ENCODE results near the gene TBCK. TPM values are rescaled to one million over a fixed set of nuclear protein-coding genes. Genes with fewer than 3 reads are reported as not detected.

The TBCK gene
- total and polyA plus RNA-seq, 2 of the 13 experiments (the other 11 are each of a cell fraction or from before 2014, with no cell fraction given), result 51.0 to 62.4 TPM

DNA sequence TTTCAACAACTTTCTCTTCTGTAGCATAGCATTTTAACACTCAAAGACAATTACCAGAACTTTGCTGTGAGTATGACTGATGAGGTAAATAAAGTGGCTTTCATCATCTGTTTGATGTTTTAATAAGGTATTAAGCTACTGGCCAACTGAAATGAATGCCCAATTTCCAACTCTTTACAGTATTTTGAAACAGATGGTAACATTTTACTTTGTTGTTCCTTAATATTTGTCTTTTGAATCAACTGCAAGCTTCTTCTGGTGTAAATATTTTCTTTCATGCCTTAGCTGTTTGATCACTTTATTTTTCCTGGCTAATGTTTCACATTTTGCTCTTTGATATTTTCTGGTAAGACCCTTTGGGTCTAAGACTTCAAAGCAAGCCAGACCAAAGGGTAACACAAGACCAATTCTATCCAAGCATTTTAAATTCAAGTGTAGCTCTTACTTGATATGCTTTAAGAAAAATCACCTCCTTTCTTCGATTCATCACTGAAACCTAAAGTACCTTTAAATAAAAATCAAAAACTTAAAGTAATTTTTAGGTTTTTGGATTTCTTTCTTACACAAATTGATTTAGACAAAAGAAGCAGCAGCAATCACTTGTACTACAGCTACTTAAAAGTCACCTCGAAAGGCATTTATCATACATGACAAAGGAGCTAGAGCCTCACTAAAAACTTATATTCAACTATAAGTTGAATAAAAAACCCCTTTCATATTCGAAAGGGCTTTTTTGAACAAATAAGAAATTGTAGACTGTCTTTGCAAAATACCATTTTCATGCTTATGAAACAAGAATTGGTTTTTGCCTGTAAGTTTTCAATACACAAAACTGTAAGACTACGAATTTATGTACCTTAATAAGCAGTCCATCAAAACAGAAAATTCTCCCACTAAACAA is 57.6 kb downstream of the TBCK start (continued):
- TF ChIP-seq SIN3B (IDR thresholded peaks at IDR 0.05; ENCODE audit: low read length), result no peak
- peak; percentile 90 for TF ChIP-seq GATAD2A (CRISPR knock-in tag; IDR thresholded peaks at IDR 0.05)
- peak; percentile 39; the same call in 1 of the 2 replicates for TF ChIP-seq IKZF5 (CRISPR knock-in tag; IDR thresholded peaks at IDR 0.05)
- TF ChIP-seq KDM2A (CRISPR knock-in tag; IDR thresholded peaks at IDR 0.05; ENCODE audit: borderline replicate concordance, low read depth), result no peak
- peak; percentile 86 for TF ChIP-seq HNF4A (CRISPR knock-in tag; IDR thresholded peaks at IDR 0.05)
- TF ChIP-seq NR2F2 (IDR thresholded peaks at IDR 0.05; ENCODE audit: borderline replicate concordance, low read depth), result peak; percentile 91
- no peak for TF ChIP-seq HOXA9 (CRISPR knock-in tag; IDR thresholded peaks at IDR 0.05; ENCODE audit: borderline replicate concordance)
- peak; percentile 85 for TF ChIP-seq CEBPG (CRISPR knock-in tag; IDR thresholded peaks at IDR 0.05)
- TF ChIP-seq CCDC6 (CRISPR knock-in tag; IDR thresholded peaks at IDR 0.05), result no peak
- peak; percentile 78 for TF ChIP-seq DRAP1 (CRISPR knock-in tag; IDR thresholded peaks at IDR 0.05)
- peak; percentile 64 for TF ChIP-seq HNF4G (IDR thresholded peaks at IDR 0.05; ENCODE audit: borderline replicate concordance, low read depth, low read length)
- TF ChIP-seq HNF4G (CRISPR knock-in tag; IDR thresholded peaks at IDR 0.05; ENCODE audit: borderline replicate concordance, low read depth), result 0 out of 2 replicates have a peak, but pooled peaks have one; percentile 28
- peak; percentile 95; the same call in 1 of the 2 replicates for TF ChIP-seq NCOR1 (IDR thresholded peaks at IDR 0.05; ENCODE audit: borderline replicate concordance, low read length)
- peak; percentile 99 for TF ChIP-seq ASH2L (IDR thresholded peaks at IDR 0.05; ENCODE audit: insufficient read length, low read depth, low read length)
- no peak for TF ChIP-seq ZNF724P (CRISPR knock-in tag; IDR thresholded peaks at IDR 0.05; ENCODE audit: borderline replicate concordance)
- no peak for TF ChIP-seq ZFP36L1 (CRISPR knock-in tag; IDR thresholded peaks at IDR 0.05)
- TF ChIP-seq ZNF652 (CRISPR knock-in tag; IDR thresholded peaks at IDR 0.05; ENCODE audit: borderline replicate concordance, low read depth), result peak; percentile 47; the same call in 1 of the 2 replicates
- peak; percentile 56 for TF ChIP-seq HOXA5 (CRISPR knock-in tag; IDR thresholded peaks at IDR 0.05)
- TF ChIP-seq MAX (IDR thresholded peaks at IDR 0.05), result peak; percentile 30; the same call in 1 of the 2 replicates
- peak; percentile 84 for TF ChIP-seq MIER3 (CRISPR knock-in tag; IDR thresholded peaks at IDR 0.05; ENCODE audit: borderline replicate concordance)
- TF ChIP-seq SOX13 (IDR thresholded peaks at IDR 0.05), result peak; percentile 69
- TF ChIP-seq SOX13 (CRISPR knock-in tag; conservative IDR thresholded peaks at IDR 0.05 in 1 of 2, IDR thresholded peaks at IDR 0.05 in 1 of 2), result peak in 1 of 2 experiments; percentile 91; a peak in 2 of 4 replicates
- TF ChIP-seq ELF3 (CRISPR knock-in tag; IDR thresholded peaks at IDR 0.05), result peak; percentile 83
- peak; percentile 67 for TF ChIP-seq SAP130 (CRISPR knock-in tag; IDR thresholded peaks at IDR 0.05; ENCODE audit: low read depth)
- TF ChIP-seq RBFOX2 (IDR thresholded peaks at IDR 0.05; ENCODE audit: low read depth, low read length), result 0 out of 2 replicates have a peak, but pooled peaks have one; percentile 42
- no peak for TF ChIP-seq ZNF451 (CRISPR knock-in tag; IDR thresholded peaks at IDR 0.05)
- no peak for TF ChIP-seq KLF15 (CRISPR knock-in tag; IDR thresholded peaks at IDR 0.05; ENCODE audit: borderline replicate concordance)
- TF ChIP-seq SYNCRIP (IDR thresholded peaks at IDR 0.05; ENCODE audit: insufficient read depth, low read depth, low read length), result no peak
- TF ChIP-seq TEAD3 (CRISPR knock-in tag; optimal IDR thresholded peaks at IDR 0.05; ENCODE audit: borderline replicate concordance), result peak; percentile 68
- peak; percentile 93 for TF ChIP-seq SOX5 (CRISPR knock-in tag; IDR thresholded peaks at IDR 0.05; ENCODE audit: borderline replicate concordance)
